GM21447 (cell line): ENCODE data around the gene SLC27A6.
"Not testable (repeated sequence)": the region's sequence is repeated elsewhere in the genome, so short reads cannot be mapped to it uniquely, and the experiment has no call there.

Experiments
- ATAC-seq: cut with Tn5 transposase; IDR thresholded peaks from one replicate; pipeline ENCODE4 v1.9.1; 2021; ENCODE audit not compliant: unreplicated experiment

SLC27A6 gene, protein sequence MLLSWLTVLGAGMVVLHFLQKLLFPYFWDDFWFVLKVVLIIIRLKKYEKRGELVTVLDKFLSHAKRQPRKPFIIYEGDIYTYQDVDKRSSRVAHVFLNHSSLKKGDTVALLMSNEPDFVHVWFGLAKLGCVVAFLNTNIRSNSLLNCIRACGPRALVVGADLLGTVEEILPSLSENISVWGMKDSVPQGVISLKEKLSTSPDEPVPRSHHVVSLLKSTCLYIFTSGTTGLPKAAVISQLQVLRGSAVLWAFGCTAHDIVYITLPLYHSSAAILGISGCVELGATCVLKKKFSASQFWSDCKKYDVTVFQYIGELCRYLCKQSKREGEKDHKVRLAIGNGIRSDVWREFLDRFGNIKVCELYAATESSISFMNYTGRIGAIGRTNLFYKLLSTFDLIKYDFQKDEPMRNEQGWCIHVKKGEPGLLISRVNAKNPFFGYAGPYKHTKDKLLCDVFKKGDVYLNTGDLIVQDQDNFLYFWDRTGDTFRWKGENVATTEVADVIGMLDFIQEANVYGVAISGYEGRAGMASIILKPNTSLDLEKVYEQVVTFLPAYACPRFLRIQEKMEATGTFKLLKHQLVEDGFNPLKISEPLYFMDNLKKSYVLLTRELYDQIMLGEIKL

DNA sequence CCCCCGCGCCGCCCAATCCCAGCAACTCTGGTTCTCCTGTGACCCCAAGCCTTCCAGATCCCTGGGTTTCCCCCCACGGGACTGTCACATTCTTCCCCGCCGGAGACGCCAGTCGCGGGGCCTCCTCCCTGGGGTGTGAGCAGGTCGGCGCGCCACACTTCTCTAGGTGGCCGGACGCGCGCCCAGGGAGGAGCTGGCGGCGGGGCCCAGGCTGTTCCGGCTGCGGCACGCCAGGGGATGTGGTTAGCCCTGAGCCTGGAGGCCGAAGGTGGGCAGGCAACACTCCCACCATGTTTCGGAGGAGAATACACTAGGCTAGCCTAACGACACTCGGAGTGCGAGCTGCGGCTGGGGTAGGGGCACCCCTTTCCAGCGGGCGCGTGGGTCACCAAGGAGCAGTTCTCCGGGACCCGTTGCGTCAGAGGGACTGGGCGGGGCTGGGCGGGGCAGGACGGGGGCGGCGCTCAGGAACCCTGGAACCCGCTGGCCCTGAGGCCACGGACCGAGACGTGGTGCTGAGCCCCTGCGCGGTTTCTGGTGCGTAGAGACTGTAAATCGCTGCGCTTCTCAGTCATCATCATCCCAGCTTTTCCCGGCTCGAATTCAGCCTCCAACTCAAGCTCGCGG is at the start of gene SLC27A6:
Gene SLC27A6 (plus strand): TSS at position 478 of the 627 bp plus-strand sequence. CDS start 650 bp downstream, outside the sequence.
- no peak for ATAC-seq

DNA sequence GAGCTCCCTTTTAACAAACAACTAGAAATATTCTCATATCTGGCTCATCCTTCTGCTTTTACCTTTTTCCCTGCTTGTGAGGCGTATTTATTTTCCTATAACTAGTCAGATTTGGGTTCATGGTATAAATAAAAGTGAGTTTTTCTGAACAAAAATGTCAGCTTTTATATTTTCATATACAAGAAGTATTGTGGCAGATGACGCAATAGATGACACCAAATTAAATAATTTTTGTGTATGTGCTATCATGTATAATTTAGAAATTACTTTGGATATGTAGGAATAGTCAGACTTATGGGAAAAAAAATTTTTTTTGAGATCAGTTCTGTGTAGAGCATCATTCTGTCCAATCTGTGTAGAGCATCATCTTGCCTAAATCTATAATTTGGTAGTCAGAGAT is 45.7 kb upstream of the SLC27A6 start:
- no peak for ATAC-seq

DNA sequence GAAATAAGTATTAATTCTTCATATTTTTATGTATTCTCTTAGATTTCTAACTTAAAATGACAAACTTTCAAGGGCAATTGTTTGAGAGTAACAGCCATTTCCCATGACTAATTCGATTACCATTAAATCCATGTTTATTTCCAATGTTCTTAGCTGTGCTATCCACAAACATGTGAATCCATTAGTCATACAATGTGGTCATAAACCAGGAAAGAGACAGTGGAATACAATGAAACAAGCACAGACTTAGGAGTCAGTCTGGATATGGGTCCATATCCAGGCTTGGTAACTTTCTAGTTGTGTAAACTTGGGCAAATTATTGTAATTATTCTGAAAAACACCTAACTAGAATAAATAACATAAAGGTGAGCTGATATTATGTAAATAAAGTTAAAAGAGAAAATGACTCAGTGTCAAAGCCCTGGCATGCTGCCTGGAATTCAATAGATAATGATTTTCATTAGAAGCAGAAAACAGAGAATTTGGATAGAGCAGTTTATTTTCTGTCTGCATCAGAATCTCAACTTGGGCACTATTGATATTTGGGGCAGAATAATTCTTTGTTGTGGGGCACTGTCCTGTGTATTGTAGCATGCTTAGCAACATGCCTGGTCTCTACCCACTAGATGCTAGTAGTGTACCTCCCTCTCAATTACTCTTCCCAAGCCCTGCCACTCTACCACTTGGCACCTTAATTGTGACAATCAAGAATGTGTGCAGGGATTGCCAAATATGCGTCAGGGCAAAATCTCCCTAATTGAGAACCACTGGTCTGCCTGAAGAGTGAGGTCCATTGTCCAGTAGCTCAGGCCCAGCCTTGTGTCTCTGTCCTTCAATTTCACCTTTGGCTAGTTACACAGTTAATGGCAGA is 44.7 kb upstream of the SLC27A6 start:
- ATAC-seq: no peak

DNA sequence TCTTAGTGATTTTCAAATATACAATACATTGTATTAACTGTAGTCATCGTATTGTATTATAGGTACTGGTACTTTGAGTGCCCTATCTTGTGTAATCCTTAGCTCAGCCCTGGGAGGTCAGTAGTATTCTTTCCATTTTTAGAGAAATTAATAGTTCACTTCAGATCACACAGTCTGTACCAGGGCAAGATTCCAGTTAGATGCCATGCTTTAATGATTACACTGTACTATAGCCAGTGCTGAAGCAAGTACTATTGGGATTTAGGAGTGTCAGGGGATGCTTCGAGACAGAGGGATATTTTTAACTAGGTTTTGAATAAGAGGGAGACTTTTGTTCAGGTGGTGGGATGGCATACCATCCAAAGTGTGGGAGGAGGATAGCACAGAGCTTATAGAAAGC is 41.0 kb upstream of the SLC27A6 start:
- no peak for ATAC-seq

DNA sequence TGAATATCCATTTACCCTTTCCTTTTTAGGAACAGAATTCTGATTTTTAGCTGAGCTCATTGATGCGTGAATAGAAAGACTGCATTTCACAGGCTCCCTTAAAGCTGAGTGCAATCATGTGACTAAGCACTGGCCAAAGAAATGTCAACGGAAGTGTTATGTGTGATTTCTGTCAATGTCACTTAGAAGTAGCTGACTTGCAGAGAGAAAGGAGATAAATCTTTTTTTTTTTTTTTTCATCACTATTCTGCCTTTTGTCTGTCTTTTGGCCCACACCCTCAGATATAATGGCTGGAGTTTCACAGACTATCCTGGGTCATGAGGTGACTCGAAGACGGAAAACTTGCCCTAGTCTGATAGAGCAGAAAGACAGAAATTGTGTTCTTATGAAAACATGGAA is 39.3 kb upstream of the SLC27A6 start:
- ATAC-seq: no peak

DNA sequence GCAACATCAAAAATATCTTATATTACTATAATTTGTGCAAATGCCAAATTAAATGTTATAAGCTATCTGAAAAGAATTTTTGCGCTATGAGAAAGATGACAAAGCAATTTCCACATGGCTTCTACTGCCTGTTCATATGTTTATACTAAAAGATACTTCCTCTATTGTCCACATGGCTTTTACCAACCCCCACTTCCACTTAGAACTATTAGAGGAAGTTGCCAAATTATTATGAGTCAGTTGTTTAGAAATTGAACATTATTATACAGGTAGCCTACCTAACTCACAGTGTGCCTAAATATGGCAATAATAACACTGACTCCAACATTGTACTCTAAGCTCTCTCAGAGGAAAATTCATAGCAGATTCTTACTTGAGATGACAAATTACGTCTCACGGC is 37.6 kb upstream of the SLC27A6 start:
- ATAC-seq: no peak

DNA sequence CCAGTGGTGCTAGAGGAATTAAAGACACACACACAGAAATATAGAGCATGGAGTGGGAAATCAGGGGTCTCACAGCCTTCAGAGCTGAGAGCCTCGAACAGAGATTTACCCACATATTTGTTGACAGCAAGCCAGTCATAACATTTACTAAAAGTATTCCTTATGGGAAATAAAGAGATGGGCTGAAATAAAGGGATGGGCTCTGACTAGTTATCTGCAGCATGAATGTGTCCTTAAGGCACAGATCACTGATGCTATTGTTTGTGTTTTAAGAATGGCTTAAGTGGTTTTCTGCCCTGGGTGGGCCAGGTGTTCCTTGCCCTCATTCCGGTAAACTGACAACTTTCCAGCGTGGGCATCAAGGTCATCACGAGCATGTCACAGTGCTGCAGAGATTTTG is 33.1 kb upstream of the SLC27A6 start:
- ATAC-seq: not testable (repeated sequence)

DNA sequence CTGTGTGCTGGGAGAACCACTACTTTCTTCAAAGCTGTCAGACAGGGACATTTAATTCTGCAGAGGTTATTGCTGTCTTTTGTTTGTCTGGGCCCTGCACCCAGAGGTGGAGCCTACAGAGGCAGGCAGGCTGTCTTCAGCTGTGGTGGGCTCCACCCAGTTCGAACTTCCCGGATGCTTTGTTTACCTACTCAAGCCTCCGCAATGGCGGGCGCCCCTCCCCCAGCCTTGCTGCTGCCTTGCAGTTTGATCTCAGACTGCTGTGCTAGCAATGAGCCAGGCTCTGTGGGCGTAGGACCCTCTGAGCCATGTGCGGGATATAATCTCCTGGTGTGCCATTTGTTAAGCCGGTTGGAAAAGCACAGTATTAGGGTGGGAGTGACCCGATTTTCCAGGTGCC is 22.2 kb upstream of the SLC27A6 start:
- ATAC-seq: not testable (repeated sequence)

DNA sequence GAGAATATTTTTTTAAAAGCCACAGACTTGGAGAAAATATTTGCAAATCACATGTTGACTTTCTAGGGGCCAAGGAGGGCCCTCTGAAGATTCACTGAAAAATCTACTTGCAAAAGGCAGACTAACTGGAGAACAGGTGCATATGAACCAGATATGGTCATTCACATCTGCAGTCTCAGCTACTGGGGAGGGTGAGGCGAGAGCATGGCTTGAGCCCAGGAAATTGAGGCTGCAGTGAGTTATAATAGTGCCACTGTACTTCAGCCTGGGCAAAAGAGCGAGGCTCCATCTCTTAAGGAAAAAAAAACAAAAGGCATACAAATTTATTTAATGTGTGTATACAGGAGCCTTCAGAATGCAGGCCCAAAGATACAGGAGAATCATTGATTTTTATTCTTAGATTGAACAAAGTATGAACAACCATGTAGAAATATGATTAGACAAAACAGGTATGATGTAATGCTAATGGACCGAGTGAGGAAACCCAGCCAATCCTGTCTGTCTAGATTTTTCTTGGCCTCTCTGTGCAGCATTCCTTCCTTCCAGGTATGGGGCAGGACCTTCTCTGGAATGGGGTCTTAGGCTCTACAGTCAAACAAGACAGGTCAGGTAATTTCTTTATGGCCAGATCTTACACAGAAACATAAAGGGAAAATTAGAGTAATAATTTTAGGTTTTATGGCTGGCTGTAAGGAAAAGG is 15.3 kb upstream of the SLC27A6 start:
- ATAC-seq: no peak

DNA sequence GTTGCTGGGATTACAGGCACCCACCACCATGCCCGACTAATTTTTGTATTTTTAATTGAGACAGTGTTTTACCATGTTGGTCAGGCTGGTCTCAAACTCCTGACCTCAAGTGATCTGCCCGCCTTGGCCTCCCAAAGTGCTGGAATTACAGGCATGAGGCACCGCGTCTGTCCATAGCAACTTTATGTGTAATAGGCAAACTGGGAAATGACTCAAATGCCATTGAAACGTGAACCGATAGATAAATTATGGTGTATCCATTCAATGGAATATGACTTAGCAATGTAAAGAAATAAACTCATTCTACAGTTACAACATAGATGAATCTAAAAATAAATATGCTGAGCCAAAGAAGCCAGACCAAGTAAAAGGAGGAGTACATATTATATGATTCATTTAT is 14.0 kb upstream of the SLC27A6 start:
- ATAC-seq: not testable (repeated sequence)

DNA sequence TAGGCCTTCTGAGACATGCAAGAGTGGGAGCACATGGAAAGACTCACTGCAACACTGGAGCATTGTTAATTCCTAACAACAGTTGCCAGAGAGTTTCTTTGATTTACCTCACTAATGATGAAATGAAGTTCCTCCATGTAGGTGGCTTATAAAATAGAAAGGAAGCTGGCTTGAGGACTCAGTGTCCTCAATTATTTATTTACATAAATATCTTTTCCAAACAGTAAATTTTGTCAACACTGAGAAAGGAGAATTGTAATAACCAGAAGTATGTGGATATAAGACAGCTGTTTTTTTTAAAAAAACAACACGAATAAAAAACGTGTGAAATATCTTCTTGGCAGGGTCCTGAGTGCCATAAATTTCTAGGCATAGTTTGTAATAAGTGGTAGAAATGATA is 9.1 kb upstream of the SLC27A6 start:
- ATAC-seq: no peak

DNA sequence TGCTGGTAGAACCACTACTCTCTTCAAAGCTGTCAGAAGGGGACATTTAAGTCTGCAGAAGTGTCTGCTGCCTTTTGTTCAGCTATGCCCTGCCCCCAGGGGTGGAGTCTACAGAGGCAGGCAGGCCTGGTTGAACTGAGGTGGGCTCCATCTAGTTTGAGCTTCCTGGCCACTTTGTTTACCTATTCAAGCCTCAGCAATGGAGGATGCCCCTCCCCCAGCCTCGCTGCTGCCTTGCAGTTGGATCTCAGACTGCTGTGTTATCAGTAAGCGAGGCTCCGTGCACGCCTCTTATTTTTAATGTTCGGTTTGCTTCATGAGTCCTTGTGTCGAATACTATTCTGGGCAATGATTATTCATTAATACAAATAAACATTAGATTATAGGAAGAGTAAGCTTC is 3.1 kb upstream of the SLC27A6 start:
- no peak for ATAC-seq

DNA sequence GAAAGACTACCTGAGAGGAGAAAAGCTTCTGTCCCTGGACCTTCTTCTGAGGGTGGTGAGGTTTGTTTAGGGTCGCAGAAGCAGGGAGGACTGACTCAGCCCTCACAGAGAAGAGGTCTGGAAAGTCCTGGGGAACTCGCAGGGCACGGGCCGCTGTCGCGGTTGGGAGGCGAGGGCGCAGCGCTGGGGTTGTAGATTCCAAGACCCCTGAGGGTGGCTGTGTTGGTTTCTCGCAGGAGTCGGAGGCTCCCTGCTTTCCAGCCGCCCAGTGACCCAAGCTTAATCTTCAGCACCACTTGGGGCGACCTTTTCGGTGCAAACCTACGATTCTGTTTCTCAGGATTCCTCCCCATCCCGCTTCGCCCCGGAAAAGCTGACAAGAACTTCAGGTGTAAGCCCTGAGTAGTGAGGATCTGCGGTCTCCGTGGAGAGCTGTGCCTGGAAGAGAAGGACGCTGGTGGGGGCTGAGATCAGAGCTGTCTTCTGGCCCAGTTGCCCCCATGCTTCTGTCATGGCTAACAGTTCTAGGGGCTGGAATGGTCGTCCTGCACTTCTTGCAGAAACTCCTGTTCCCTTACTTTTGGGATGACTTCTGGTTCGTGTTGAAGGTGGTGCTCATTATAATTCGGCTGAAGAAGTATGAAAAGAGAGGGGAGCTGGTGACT is 482 bp downstream of the SLC27A6 start:
- no peak for ATAC-seq

DNA sequence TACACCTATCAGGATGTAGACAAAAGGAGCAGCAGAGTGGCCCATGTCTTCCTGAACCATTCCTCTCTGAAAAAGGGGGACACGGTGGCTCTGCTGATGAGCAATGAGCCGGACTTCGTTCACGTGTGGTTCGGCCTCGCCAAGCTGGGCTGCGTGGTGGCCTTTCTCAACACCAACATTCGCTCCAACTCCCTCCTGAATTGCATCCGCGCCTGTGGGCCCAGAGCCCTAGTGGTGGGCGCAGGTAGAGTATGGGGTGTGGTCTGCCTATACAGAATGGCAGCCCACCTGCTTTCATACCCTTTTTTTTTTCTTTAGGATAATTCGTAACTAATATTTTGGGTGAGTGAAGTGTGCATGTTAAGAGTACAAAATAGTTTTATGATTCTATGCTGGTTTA is 1.1 kb downstream of the SLC27A6 start:
- no peak for ATAC-seq

DNA sequence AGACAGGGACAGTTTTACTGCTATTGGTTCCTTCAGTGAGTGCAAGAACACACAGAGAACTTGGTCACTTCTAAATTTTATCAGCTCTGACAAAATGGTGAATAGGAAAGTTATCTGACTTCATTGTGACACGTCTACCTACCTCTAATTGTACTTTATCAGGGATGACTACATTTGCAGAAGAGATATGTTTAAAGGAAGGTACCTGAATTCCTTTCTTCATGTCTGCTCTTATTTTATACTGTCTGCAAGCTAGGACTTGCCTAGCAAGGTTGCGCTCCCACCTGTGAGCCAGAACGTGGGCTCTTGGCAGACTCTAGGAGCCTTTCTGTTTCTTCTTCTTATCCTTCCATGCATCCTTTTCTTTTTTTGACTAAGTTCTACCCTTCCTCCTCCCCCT is 1.6 kb downstream of the SLC27A6 start:
- ATAC-seq: no peak

DNA sequence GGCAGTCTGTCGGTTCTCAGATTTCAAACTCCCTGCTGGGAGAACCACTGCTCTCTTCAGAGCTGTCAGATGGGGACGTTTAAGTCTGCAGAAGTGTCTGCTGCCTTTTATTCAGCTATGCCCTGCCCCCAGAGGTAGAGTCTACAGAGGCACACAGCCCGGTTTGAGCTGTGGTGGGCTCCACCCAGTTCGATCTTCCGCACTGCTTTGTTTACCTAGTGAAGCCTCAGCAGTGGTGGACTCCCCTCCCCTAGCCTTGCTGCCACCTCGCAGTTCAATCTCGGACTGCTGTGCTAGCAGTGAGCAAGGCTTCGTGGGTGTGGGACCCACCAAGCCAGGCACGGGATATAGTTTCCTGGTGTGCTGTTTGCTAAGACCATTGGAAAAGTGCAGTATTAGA is 8.0 kb downstream of the SLC27A6 start:
- ATAC-seq: no peak

DNA sequence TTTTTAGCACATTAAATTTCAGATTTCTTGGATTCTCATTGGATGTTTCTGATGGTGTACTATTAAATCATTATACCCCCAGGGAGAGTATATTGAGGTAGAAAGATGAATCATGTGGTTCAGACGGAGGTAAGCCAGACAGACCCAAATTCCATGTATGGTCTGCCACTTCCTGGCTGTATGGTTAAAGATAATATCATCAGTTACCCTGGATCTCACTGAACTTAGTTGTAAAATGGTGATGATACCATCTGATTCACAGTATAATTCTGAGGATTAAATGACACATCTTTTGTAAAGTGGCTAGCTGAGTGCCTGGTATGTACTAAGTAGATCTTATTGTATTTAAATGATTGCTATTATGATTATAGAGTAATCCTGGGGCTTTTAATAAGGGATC is 9.3 kb downstream of the SLC27A6 start:
- no peak for ATAC-seq

DNA sequence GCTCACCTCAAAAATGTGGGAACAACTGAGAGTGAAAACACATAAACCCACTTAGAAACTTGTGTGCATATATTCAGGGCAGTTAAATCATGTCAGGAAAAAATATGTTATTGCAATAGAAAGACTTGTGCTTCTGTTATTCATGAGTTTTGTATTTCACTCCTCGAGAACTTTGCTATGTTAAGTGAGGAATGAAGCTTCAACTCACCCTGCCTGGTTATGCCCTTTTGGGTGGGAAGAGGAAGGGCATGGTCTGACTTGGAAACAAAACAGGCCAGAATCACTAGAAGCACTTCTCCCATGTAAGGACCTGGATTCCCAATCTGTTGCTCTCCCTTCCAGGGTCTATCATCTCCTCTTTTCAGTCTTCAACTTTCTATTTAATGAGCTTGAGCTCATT is 14.5 kb downstream of the SLC27A6 start:
- ATAC-seq: no peak

DNA sequence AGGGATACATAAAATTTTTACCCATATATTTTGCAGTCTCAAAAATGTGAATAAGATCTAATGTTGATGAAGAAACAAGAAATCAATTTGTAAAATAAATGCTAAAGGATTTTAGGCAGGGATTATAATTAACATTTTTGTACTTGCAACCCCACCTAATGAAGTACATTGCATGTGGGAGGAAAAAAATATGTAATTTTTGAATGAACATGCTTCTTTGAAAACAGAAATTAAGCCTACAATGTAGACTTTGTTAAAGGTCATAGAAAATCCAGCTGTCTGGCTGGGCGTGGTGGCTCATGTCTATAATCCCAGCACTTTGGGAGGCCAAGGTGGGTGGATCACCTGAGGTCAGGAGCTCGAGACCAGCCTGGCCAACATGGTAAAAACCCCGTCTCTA is 15.6 kb downstream of the SLC27A6 start:
- ATAC-seq: no peak

DNA sequence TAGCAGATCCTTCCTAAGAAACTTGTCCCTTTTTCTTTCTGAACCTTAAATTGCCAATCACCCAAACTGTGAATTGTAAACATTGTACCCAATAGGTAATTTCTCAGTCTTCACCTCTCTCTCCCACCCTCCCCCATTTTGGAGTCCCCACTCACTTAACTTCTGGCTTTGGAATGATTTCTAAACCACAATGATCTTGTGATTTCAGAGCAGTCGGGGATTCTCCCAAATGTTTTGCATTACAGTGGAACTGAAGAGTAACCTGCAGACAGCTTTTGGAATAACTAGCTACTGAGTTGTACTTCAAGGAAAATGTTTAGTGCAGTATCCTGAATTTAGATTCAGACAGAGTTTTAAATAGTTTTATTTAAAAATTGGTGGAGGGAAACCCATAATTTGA is 19.2 kb downstream of the SLC27A6 start:
- no peak for ATAC-seq
